GM21825 (cell line): Measurements from ENCODE around the gene CACNA1C.
"Not testable (repeated sequence)": the region's sequence is repeated elsewhere in the genome, so short reads cannot be mapped to it uniquely, and the experiment has no call there.

Source experiments
- ATAC-seq: cut with Tn5 transposase; IDR thresholded peaks from one replicate; pipeline ENCODE4 v1.9.1; 2021; ENCODE audit warnings: mild to moderate bottlenecking, moderate library complexity; ENCODE audit not compliant: unreplicated experiment

The CACNA1C gene

DNA sequence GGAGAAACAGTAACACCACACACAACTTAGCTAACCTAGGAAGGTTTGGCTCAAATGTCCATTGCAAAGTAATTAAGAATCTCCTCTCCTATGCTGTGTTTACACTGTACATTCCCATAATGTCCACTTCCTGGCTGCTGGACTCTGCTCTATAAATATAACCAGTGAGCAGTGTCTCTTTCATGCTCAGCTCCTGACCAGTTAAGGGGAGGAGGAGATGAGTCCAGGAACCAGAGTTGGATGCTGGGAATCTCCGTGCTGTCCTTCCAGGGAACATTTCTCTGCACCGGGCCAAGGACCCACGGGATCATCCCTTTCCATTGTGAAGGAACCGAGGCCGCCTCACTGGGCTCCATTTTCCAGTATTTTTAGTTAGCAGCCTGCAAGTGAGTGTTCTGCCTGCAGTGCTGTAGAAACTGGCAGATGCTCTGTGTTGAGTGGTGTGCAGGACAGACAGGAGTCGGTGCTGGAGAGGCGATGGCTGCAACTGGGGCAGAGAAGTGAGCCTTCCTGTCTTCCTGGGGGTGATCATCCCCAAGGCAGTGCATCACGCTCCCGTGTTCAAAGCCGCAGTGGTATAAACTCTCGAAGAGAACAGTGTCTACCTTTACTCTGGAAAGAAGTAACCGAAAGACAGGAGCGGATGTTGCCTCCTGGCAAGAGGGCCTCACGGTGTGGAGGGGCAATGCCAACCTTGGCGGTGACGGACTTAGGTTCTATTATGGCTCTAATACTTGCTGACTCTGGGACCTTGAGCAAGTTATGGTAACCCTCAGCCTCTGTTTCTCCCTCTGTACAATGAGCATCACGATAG lies 195.5 kb downstream of the CACNA1C start:
- ATAC-seq, result no peak

- peak; percentile 63 for ATAC-seq
These were observed 196.2 kb downstream of the CACNA1C start for GRCh38 chr12:2248901-2249381.

DNA sequence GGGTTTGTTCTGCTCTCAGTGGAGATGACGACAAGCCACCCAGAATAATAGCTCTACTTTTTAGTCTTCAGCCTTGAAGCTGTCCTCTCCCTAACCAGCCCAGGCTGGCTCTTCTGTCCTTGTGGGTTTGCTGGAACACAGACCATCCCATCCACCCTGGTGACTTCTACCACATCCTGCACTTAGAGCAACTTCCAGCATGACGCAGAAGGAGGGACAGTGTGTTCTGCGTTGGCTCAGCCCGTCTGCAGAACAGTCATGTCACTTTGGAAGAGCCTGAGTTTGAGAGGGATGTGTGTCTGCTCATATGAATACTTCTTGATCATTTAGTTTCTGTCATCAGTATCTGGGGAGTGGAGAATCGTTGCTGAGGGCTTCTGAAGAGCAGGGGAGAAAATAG lies 198.0 kb downstream of the CACNA1C start:
- no peak for ATAC-seq

DNA sequence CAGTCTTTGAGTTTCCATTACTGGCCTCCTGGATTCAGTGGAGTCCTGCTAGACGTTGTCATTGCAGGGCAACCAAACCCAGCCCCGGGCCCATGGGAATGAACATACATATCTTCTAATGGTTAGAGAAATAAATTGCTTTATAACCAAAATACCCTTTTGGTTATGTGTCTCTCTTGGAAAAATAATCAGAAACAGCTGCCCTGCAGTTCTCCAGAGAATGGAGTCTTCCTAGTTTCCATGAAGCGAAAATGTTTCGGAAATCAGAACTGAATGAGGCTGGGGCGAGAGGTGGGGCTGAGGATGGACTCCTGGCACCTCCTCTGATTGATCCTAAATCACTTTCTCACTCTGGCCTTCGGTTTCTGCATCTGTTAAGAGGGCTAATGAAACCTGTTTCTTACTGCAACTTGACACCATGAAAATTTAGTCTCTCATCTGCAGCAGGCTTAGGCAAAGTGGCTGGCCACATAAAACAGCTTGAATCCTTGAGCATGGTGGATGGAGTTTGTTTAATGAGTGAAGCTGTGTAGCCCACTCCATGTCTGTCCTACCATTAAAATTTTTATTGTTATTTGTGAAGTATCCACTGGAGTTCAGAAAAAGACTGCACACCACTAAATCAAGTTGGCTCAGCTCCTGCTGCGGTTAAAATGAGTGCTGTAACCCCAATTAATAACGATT lies 198.9 kb downstream of the CACNA1C start:
- ATAC-seq, result no peak

DNA sequence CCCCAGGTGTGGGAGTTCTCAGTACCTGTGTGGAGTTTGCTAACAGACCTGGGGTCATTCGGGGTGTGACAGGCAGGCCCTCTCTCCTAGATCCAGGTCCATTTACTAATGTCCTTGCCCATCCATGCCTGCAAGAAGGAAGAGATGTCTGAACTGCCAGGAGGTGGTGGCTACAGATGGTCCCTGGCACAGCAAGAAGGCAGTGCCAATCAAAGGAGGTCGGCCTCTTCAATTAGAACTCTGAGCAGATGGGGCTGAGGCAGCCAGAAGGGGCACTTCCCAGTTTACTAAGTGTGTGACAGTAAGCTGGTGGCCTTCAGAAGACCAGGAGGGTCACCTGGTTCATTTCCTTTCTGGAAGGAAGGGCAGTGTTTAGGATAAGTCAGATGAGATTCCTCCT lies 202.5 kb downstream of the CACNA1C start:
- ATAC-seq, result no peak

DNA sequence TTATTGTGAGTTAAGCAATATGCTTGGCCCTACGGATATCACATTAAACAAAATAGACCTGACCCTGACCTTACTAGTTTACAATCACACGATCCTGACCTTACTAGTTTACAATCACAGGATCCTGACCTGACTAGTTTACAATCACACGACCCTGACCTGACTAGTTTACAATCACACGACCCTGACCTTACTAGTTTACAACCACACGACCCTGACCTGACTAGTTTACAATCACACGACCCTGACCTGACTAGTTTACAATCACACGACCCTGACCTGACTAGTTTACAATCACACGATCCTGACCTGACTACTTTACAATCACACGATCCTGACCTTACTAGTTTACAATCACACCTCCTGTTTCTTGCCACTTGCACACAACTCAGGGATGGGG lies 202.9 kb downstream of the CACNA1C start:
- not testable (repeated sequence) for ATAC-seq

- ATAC-seq, result no peak
These were observed 203.7 kb downstream of the CACNA1C start for GRCh38 chr12:2256453-2256852.

- ATAC-seq, result no peak
These were observed 204.1 kb downstream of the CACNA1C start for GRCh38 chr12:2256915-2257314.

DNA sequence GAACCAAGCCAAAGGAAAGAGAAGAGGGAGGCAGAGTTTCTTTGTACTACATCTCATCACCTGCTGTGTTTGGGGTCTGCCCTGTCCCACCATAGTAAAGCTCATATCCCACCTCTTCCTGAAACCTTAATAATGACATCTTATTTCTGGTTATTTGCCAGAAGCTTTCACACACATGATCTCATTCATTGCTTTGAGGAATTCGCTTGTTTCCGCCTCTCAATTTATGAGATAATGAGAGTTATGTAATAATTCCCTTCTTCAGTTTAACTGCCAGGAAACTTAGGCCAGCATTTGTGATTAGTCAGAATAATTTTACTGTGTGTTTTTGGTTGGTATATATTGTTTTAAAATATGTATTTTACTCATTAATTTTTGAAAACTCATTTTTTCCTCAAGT lies 205.2 kb downstream of the CACNA1C start:
- ATAC-seq, result no peak

DNA sequence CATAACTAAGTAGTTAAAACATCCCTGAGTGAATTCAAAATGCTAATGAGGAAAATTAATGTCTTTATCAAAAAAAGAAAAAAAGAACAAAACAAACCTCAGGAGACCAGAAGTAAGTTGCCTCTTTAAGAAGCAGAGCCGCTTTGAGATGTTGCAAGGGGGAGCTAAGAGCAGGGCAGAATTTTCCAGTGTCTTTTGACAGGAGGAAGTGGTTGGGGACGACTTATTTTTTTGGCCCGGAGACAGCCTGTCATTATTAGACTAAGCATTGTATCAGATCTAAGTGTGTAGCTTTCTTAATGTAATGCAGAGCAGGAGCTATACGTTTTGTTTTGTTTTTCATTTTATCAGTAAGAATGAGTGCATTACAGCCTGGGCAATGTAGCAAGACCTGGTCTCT lies 206.6 kb downstream of the CACNA1C start:
- no peak for ATAC-seq

DNA sequence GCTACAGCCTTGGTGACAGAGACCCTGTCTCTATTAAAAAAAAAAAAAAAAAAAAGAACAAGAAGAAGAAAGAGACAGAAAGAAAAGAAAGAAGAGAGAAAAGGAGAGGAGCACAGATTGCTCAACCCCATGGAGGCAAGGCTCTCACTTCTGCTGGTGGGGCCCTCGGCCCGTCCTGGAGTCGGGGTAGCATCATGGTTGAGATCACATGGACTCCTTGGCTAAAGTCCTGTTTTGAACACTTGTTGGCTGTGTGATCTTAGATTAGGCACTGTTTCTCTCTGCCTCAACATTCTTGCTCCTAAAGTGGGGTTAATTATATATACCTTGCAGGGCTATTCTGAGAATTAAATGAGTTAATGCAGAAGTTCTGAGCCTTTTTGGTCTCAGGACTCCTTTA lies 207.7 kb downstream of the CACNA1C start:
- no peak for ATAC-seq

- ATAC-seq, result no peak
These were observed 208.9 kb downstream of the CACNA1C start for GRCh38 chr12:2261708-2262107.

GRCh38 chr12:2262449-2262848 lies 209.7 kb downstream of the CACNA1C start:
- no peak for ATAC-seq

DNA sequence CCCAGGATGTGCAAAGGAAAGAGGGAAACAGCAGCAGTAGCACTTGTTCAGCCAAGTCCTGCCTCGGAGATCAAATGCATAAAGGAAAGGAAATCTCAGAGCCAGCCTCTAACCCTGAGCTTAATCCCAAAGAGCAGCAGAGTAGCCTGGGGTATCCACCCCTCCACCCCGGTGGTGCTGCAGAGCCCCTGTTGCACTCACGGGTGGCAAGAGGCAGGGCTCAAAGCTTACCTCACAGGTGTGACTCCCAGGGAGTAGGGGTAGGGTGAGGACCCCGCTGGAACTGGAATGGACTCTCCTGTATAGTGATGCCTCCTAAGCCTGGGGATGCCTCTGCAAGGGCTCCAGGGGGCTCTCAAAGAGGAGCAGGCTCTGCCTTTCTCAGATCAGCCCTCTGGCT lies 211.1 kb downstream of the CACNA1C start:
- no peak for ATAC-seq

GRCh38 chr12:2264651-2265232 lies 212.0 kb downstream of the CACNA1C start:
- no peak for ATAC-seq

DNA sequence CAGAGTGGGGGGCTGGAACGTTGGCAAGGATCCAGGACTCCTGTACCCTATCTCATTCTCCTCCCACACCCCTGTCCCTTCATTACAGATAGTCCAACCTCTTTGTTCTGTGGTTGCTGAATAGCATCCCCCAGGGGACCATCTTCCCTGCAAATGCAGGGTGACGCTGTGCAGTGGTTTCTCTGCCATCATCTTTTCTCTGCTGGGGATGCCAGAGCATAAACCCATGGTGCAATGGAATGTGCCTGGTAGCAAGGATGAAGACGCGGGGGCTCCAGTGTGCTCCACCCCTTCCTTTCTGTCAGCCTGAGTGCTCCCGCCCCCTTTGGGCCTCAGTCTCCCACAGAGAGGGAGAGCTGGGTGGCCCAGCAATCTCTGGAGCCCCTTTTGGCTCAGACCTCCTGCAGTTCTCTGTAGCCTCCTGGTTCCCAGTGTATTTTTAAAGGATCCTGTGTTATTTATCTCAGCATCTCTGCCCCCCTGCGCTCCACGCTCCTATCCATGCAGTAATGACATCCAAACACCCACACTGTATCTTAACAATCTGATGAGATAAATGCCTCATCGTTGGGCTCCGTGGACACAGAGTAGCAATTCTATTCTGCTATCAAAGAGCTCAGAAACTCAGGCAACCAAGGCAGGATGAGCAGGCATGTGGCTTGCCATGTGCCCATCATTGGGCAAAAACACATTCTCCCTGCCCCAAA lies 212.8 kb downstream of the CACNA1C start:
- no peak for ATAC-seq

DNA sequence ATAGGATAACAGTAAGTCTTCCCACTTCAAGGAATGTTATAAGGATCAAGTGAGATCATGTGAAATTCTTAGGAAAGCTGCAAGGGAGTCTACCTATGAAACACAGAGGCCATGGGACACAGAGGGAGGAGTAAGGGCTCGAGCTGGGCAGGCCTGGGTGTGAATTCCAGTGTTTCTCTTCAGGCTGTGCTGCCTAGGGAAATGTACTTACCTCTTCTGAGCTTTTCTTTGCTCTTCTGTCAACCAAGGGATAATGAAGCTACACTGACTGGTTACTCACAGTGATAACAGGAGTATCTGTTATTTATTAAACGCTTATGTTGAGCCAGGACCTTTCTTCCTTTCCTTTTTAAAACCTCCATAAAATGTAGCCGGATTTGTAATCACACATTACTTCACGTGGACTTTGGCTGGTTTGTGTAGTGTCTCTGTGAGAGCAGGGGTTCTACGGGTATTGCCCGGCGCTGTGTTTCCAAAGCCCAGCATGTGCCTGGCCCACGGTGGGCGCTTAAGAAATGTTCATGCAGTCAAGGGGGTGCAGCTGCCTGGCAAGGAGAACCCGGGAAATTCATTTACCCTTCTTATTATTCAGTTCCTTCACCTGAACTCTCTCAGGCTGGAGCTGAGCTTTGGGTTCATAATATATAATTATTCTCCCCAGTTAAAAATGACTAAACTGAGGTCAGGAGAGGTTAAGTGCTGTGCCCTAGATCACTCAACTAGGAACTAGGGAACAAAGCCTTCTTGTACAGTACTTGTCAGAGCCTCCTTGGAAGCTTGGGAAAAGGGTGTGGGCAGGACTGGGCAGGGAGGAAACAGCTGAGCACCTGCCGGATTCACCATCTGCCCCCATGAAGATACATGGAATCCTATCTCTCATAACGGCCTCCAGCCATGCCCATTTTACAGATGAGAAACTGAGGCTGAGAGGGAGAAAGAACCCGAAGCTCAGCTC lies 214.2 kb downstream of the CACNA1C start:
- ATAC-seq, result no peak

- no peak for ATAC-seq
These were observed 215.1 kb downstream of the CACNA1C start for GRCh38 chr12:2267703-2268470.

DNA sequence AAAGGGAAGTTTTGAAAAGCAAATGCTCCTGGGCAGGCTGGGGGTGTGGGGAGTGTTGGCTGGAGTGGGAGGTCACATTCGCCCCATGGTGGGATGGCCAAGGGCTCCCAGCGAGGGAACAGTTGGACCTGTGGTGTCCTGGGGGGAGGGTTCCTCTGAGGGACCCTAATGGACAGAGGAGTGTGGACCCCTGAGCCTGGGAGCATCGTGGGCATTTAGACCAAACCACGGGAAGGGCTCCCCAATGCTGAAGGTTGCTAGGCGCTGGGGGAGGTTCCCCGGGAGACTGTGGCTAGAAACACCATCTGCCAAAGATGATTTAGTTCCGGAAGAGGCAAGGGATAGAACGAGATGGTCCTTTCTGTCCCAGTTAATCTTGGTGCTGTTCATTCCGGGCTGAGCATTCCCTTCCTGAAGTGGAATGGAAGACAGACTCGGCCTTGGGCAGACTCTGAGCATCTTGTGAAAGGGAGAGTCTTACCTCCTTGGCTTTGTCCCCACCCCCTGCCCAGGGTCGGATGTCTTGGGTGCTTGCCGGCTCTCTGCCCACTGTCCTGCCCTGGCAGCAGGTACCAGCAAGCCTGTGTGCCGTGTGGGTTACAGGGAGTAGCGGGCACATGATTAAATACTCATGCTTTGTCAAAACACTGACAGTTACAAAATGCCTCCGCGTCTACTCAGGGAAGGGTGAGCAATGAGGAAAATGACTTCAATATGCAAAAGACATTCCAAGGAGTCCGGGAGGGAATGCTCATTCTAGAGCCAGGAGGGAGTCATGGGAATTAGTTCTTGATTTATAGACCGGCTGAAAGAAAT lies 215.9 kb downstream of the CACNA1C start:
- ATAC-seq, result no peak
